HG03565 (cell line): ENCODE data around the gene TRIM2.
"Not testable (repeated sequence)": the region's sequence is repeated elsewhere in the genome, so short reads cannot be mapped to it uniquely, and the experiment has no call there.

Source experiments
- ATAC-seq: cut with Tn5 transposase; IDR thresholded peaks from one replicate; pipeline ENCODE4 v1.9.1; 2021; ENCODE audit warnings: mild to moderate bottlenecking, moderate library complexity; ENCODE audit not compliant: unreplicated experiment

TRIM2 gene

GRCh38 chr4:153204247-153204671 is at the start of gene TRIM2:
Gene TRIM2, plus strand, starts transcription at chr4:153204443. Its CDS starts 88 bp downstream, at chr4:153204531.
- no peak for ATAC-seq

DNA sequence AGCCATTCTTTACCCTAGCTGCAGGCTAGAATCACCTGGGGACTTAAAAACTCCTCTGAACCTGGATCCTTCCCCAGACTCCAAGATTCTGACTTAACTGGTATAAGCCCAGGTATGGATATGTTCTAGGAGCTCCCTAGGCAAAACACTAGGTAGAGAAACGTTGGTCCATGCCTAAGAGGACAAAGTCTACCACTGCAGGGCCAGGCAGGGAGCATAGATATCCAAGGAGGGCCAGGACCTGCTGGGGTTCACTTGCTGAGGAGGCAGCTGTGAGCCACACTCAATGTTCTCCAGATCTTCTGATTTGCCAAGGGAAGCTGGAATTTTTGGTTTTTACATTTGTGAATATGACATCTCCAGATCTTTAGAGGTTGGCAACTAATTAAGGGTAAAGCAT is 48.6 kb upstream of the TRIM2 start:
- no peak for ATAC-seq

- no peak for ATAC-seq
Measured at GRCh38 chr4:153156263-153156662, 48.0 kb upstream of the TRIM2 start.

GRCh38 chr4:153156721-153157120 is 47.5 kb upstream of the TRIM2 start:
- ATAC-seq: no peak

DNA sequence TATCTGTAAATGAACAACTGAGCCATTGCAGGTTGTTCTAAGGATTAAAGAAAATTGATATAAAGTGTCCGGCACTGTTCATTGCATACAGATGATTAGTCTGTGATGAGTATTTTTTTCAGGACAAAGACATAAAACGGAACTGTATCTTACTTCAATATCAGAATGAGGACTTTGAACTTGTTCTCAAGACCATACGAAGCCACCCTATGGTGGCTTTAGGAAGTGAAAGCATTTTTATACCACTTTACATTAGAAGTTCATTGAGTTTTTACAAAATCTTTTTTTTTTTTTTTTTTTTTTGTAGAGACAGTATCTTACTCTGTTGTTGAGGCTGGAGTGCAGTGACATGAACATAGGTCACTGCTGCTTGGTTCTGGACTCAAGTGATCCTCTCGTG is 45.2 kb upstream of the TRIM2 start:
- ATAC-seq: no peak

DNA sequence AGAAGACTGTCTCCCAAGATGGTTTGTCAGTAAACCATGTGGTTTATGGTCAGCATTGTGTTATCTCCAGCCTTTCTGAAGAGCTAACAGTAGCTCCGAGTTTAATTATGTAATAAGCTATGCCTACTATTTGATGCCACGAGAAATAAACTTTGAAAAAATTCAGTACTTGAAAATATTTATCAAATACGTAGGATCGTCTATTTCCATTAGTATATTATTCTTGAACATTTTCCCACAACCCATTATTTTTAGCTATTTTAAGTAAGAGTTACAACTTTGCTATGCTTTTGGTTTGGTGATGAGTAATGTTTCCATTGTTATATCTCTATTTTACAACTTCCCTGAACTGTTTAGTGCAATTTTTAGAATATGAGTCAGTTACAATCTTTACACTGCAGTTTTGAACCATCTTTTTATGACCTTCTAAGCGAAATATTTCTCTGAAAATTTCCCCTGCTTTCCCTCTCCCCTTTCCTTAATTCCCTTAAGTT is 44.5 kb upstream of the TRIM2 start:
- ATAC-seq: no peak

GRCh38 chr4:153160821-153161220 is 43.4 kb upstream of the TRIM2 start:
- no peak for ATAC-seq

DNA sequence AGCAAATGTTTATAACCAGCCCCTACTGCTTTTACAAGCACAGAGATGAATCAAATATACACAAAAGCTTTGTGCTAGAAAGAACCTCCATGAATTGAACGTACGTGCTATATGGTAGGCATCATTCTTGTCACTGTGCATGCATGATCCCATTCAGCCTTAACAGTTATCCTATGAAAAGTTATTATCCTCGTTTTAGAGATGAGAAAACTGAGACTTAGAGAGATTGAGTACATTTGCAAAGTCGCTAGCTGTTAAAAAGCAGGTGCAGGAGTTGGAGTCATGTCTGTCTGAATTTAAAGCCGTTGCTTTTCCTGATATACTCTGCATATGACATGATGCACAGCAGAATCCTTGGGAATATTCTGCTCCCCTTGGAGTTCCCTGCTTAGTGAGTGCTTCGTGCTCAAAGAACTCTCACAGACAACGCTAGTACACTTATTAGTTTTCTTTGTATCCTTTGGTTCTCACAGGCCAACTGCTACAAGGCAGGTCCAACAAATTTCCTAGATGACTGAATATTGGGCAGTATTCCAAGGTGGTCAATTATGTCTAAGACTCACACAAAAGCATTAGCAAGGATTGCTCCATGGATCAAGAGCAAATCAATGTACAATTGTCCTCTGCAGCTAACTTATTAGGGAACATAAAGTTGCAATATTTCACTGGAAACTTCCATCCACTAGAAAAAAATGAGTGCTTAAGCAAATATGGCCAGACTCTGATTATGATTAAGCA is 42.8 kb upstream of the TRIM2 start:
- ATAC-seq: no peak

DNA sequence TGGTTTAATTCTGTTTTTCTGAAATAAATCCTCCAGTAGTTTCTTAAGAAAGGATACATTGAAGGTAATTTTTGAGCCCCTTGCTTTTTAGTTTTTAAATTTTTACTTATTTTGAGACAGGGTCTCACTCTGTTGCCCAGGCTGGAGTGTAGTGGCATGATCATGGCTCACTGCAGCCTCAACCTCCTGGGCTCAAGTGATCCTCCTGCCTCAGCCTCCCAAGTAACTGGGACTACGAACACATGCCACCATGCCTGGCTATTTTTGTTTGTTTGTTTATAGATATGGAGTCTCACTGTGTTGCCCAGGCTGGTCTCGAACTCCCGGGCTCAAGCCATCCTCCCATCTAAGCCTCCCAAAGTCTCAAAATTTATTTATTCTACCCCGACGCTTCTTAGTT is 39.0 kb upstream of the TRIM2 start:
- ATAC-seq: not testable (repeated sequence)

DNA sequence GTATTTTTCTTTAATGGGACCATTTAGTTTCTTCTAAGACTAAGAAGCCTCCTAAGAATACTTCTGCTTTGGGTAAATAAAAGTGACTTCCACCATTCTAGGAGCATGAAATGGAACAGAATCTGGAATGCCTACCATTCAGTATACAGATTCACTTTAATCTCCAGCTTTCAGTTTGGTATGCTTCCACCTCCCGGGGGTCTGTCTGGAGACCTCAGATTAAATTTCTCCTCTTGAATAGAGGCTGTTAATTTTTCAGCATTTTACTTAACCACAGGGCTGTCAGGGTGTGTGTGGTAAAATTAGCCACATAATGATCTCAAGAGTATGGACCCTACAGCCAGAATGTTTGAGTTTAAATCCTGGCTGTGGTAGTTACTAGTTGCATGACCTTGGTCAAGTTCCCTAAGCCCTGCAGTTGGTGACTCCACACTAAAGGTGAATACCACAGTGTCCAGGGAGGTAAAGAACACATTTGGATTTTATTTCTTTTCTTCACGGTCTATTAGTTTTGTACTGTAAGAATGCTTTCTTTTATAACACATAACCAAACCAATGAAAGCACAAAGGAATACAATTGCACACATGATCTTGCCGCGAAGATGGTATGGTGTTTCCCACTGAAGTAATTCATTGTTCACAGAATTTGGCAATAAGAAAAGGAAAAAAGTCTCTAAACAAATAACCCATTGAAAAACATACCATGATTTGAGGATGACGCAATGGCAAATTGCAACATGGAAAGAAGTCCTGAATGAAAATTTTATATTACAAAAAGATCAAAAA is 37.3 kb upstream of the TRIM2 start:
- no peak for ATAC-seq

DNA sequence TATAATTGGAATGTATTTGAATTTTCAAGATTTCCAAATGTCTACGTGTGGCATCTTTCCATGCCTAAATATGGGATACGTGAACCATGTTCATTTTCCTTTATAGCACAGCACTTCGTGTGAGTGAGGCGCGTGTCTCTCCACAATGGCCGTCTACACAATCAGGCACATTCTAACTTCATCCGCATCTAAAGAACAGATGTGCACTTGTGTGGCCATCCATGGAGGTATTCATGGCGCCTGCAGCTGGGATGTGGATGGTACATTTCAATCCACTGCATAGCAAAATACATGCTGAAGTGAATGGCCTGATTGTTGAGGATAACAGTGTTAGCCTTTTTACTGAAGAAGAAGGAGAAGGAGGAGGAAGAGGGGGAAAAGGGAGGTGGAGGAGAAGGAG is 34.5 kb upstream of the TRIM2 start:
- no peak for ATAC-seq

DNA sequence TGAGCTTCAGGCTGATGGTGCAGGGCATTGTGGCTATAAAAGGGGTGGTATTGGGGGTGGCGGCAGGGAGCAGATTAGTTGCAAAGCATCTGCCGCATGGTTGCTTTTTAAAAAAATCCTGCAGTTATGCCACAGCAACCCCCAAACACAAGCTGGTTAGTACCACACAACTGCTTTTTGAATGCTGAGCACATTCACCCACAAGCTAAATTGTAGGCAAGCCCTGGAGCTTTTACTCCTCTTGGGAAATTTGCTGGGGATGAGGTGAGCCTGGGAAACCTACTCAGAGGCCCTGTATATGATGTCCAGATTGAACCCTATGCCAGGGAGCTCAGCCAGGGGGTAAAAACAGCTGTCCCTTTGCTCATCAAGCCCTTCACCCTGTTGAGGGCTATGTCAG is 33.8 kb upstream of the TRIM2 start:
- ATAC-seq: no peak

GRCh38 chr4:153174821-153175567 is 29.2 kb upstream of the TRIM2 start:
- ATAC-seq: no peak

GRCh38 chr4:153176938-153177337 is 27.3 kb upstream of the TRIM2 start:
- no peak for ATAC-seq

DNA sequence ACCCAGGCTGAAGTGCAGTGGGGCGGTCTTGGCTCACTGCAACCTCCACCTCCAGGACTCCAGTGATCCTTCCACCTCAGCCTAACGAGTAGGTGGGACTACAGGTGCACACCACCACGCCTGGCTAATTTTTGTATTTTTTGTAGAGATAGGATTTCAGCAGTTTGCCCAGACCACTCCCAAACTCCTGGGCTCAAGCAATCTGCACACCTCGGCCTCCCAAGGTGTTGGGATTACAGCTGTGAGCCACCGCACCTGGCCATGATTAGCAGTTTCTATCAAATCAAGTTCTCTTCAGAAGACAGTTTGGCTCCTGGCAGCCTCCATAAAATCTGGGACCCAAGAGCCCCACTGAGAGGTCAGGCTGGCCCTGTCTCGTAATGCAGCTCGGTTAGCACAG is 26.4 kb upstream of the TRIM2 start:
- ATAC-seq: no peak

- ATAC-seq: no peak
Measured at GRCh38 chr4:153179100-153179499, 25.1 kb upstream of the TRIM2 start.

- ATAC-seq: no peak
Measured at GRCh38 chr4:153181293-153181692, 22.9 kb upstream of the TRIM2 start.

- ATAC-seq: no peak
Measured at GRCh38 chr4:153181700-153182099, 22.5 kb upstream of the TRIM2 start.

GRCh38 chr4:153183146-153183545 is 21.1 kb upstream of the TRIM2 start:
- no peak for ATAC-seq

DNA sequence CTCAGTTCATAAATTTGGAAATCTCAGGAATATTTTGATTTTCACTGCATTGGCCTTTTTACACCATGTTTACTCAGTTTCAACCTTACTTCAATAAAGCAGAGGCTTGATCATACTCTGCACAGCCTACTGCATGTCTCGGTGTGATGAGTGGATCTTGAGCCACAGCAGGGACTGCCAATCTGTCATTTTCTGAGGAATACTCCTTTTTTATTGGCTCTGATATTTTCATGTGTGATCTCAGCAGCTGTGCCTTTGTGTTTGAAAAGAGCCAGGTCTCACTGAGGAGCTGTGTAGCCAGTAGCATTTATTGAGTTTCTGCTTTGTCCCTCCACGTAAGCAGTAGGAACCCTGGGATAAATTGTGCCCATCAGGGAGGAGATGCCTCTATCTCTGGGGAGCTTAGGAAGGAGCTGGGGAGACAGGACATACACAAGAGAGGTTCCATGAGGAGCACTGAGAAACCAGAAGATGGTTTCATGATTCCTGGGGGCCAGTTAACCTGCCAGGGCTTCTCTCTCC is 18.9 kb upstream of the TRIM2 start:
- no peak for ATAC-seq

GRCh38 chr4:153186046-153186728 is 18.1 kb upstream of the TRIM2 start:
- ATAC-seq: no peak
